DND-41 (cell line): ENCODE measurements around the gene CPN2.

ENCODE experiments used
- ATAC-seq: fragments of 200-7000 bp; cut with Tn5 transposase; 3 replicates; pipeline ENCODE4 v1.9.1; 2021; ENCODE audit warnings: low read depth; ENCODE audit not compliant: insufficient read depth
- DNase-seq: peaks from one replicate; pipeline ENCODE4 v3.0.0-alpha.2; 2020
- H2AFZ ChIP-seq: 2 replicates; pipeline ENCODE4 v1.6.0; 2012; ENCODE audit warnings: low read depth, low read length
- H3K27ac ChIP-seq: 2 replicates; pipeline ENCODE4 v1.5.1; 2012; ENCODE audit warnings: low read length, inconsistent platforms
- H3K27me3 ChIP-seq: fragments of 200-600 bp; sonication (generic); 2 replicates; pipeline ENCODE4 v1.6.0; 2012; ENCODE audit warnings: low read length, mild to moderate bottlenecking, inconsistent platforms; ENCODE audit not compliant: insufficient read depth, poor library complexity
- H3K36me3 ChIP-seq: 2 replicates; pipeline ENCODE4 v1.5.1; 2012; ENCODE audit warnings: low read length, inconsistent platforms; ENCODE audit not compliant: insufficient read depth
- H3K4me1 ChIP-seq: 2 replicates; pipeline ENCODE4 v1.5.1; 2012; ENCODE audit warnings: mild to moderate bottlenecking, low read length; ENCODE audit not compliant: insufficient read depth
- H3K4me2 ChIP-seq: 2 replicates; pipeline ENCODE4 v1.6.0; 2012; ENCODE audit warnings: mild to moderate bottlenecking, moderate library complexity, low read length, inconsistent platforms; ENCODE audit not compliant: insufficient read depth
- H3K4me3 ChIP-seq, 2 experiments: fragments of 200-600 bp in 1 of 2; shearing (Covaris generic) in 1 of 2; 2 replicates each; pipeline ENCODE4 v1.5.1; 2012 to 2016; ENCODE audit warnings: inconsistent platforms in 2 of 2, low read length in 2 of 2, mild to moderate bottlenecking in 2 of 2, low read depth in 1 of 2, moderate library complexity in 1 of 2
- H3K79me2 ChIP-seq: 2 replicates; pipeline ENCODE4 v1.6.0; 2012; ENCODE audit warnings: low read length, inconsistent platforms; ENCODE audit not compliant: insufficient read depth
- H3K9ac ChIP-seq: 2 replicates; pipeline ENCODE4 v1.6.0; 2012; ENCODE audit warnings: low read depth, mild to moderate bottlenecking, inconsistent platforms, low read length, moderate library complexity
- H3K9me3 ChIP-seq: 2 replicates; pipeline ENCODE4 v1.5.1; 2012; ENCODE audit warnings: low read length, moderate library complexity, mild to moderate bottlenecking, inconsistent platforms; ENCODE audit not compliant: insufficient read depth, severe bottlenecking
- H4K20me1 ChIP-seq: 2 replicates; pipeline ENCODE4 v1.6.0; 2012; ENCODE audit warnings: low read length; ENCODE audit not compliant: insufficient read depth
- CTCF ChIP-seq: IDR thresholded peaks from 2 replicates; pipeline ENCODE4 v1.5.1; 2012; ENCODE audit warnings: borderline replicate concordance, low read length, moderate library complexity, mild to moderate bottlenecking; ENCODE audit not compliant: poor library complexity, severe bottlenecking; ENCODE audit errors: extremely low read depth
- EZH2 ChIP-seq: IDR thresholded peaks from 3 replicates; pipeline ENCODE4 v1.6.1; 2012; ENCODE audit warnings: borderline replicate concordance, low read depth, mild to moderate bottlenecking, moderate library complexity, low read length, inconsistent platforms; ENCODE audit not compliant: severe bottlenecking

The CPN2 gene

GRCh38 chr3:194326968-194327217, 24.2 kb downstream of the CPN2 start:
- Histone ChIP-seq H3K79me2 (no peaks in the 10 kb centered on the region), H3K9me3 (no peaks in the 10 kb centered on the region), H4K20me1 (peaks cover 7% of the 10 kb centered on the region), H3K9ac (no peak overlapping the region), H2AFZ (no peak overlapping the region), H3K4me2 (no peak overlapping the region), H3K27me3 (peaks cover 2% of the 10 kb centered on the region), H3K4me3 (no peak overlapping the region), H3K4me1 (no peaks in the 10 kb centered on the region), H3K27ac (no peak overlapping the region), H3K36me3 (no peaks in the 10 kb centered on the region)
- no peak for ATAC-seq
- DNase-seq = no peak
- TF ChIP-seq EZH2 = no peak
- no peak for TF ChIP-seq CTCF

- Histone ChIP-seq H4K20me1 (peaks cover 3% of the 10 kb centered on the region), H3K79me2 (no peaks in the 10 kb centered on the region), H3K9ac (no peak overlapping the region), H3K27me3 (no peaks in the 10 kb centered on the region), H3K36me3 (no peaks in the 10 kb centered on the region), H3K9me3 (no peaks in the 10 kb centered on the region), H3K4me2 (no peak overlapping the region), H2AFZ (no peak overlapping the region), H3K27ac (no peak overlapping the region), H3K4me3 (no peak overlapping the region), H3K4me1 (no peaks in the 10 kb centered on the region)
- TF ChIP-seq EZH2 = no peak
- no peak for TF ChIP-seq CTCF
- no peak for DNase-seq
- ATAC-seq = no peak
Observed at GRCh38 chr3:194326192-194326967, 24.7 kb downstream of the CPN2 start.

DNA sequence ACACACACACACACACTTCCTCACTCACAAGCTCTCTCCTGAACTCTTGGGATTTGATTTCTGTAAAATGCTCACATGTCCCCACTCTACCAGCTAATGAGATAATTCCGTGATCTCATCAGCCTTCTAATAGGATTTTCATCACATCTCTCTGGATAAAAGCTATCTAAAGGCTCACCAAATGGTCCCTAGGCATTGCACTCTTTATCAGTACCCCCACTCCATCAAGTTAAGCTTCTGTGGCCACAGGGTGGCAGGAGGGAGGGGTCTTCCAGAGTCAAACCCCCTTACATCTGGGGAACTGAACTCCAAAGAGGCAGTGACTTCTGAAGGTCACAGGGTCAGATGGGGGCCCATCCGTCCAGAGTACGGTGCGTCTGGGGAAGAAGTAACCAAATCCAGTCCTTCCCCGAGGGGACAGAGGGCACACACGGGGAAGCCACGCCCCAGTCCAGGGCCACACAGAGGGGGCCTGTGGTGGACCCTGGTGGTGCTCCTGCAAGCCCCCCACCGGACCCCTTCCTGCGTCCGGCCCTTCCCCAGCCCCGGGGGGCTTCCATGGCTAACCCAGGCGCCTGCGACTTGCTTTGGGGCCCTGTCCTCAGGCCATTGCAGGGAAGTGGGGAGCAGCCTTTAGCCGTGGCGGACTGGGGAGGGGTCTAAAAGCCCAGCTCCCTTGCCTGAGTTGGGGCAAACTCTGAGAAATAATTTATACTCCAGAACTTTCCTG, 25.5 kb downstream of the CPN2 start:
- H3K4me2 ChIP-seq = no peak overlapping the region
- H3K27me3 ChIP-seq = no peaks in the 10 kb centered on the region
- TF ChIP-seq EZH2 (no peak), CTCF (peak; percentile 33)
- DNase-seq = no peak
- H2AFZ ChIP-seq = no peak overlapping the region
- no peaks in the 10 kb centered on the region for H3K36me3 ChIP-seq
- H3K79me2 ChIP-seq = no peaks in the 10 kb centered on the region
- 0 out of 3 replicates have a peak, but pooled peaks have one; percentile 3 for ATAC-seq
- H4K20me1 ChIP-seq = peaks cover 3% of the 10 kb centered on the region
- H3K9ac ChIP-seq = no peak overlapping the region
- no peaks in the 10 kb centered on the region for H3K9me3 ChIP-seq
- no peaks in the 10 kb centered on the region for H3K4me1 ChIP-seq
- H3K27ac ChIP-seq = no peak overlapping the region
- no peak overlapping the region for H3K4me3 ChIP-seq
